ENCODE data around the gene HDAC10.

The HDAC10 gene

GRCh38 chr22:50250555-50251476 lies at the start of gene HDAC10:
Gene HDAC10, minus strand, starts transcription at chr22:50251265. Its CDS starts 233 bp downstream, at chr22:50251032.
- DNase-seq = peak; percentile 56 to 77 (median 72)

DNA sequence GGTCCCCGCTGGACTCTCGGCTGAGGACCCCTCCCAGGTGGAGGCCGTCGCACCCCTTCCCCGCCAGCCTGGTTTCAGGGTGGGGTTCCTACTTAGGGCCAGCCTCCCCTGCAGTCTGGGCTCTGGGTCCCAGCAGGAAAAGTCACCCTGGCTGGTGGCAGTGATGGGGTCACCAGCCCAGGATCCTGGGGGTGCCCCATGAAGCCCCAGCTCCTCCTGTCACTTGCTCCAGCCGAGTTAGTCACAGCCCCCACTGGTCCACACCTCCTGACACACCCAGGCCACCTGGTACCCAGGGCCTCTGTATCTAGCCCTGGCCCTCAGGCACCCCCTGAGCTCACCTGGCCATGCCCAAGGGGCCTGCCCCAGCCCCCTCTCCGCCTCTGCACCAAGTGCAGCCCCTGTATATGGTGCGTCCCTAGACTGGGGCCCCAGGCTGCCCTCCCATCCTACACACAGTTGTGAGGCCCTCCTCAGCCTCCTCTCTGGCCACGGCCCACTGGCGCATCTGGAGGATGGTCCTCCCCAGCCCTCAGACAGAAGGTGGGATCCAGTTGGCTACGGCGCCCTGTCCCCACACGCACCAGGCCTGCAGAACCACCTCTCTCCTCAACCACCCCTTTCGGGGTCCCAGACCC lies 49.7 kb upstream of the HDAC10 start:
- DNase-seq = no peak

GRCh38 chr22:50299785-50300619 lies 48.9 kb upstream of the HDAC10 start:
- no peak for DNase-seq

GRCh38 chr22:50298937-50299784 lies 48.1 kb upstream of the HDAC10 start:
- no peak for DNase-seq

DNA sequence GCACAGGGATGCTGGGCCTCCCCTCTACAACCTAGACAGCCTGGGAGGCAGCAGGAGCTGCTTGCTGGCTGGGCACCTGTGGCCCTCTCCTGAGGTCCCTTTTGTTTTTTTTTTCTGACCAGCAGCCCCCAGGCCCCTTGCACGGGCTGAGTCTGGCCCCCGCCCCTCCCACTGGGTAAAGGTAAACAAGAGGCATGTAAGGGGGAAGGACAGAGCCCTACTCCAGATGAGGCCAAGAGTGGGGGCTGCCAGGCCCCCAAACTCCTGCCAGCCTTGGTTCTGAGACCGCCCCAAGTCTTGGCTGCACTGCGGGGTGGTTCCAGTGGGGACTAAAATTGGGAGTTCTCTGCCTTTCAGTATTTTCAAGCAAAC lies 47.2 kb upstream of the HDAC10 start:
- no peak for DNase-seq

- DNase-seq = no peak
Observed at GRCh38 chr22:50297510-50298265, 46.6 kb upstream of the HDAC10 start.

GRCh38 chr22:50296658-50297490 lies 45.8 kb upstream of the HDAC10 start:
- no peak for DNase-seq

DNA sequence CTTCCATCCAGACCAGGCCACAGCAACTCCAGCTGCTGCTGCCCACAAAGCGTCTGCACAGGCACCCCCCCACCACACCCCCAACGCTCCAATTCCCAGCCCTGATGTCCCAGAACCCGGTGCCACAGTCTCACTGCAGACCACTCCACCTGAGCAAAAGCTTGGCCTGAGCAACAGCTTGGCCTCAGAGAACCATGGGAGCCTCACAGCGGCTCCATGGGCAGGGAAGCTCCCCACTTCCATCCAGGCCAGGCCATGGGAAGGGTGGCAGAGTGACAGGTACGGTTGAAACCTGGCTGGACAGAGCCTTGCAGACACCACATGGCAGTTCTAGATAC lies 43.2 kb upstream of the HDAC10 start:
- DNase-seq = no peak

- no peak for DNase-seq
Observed at GRCh38 chr22:50293441-50294318, 42.6 kb upstream of the HDAC10 start.

GRCh38 chr22:50292643-50293440 lies 41.8 kb upstream of the HDAC10 start:
- DNase-seq = no peak

- DNase-seq = no peak
Observed at GRCh38 chr22:50289942-50290630, 39.0 kb upstream of the HDAC10 start.

DNA sequence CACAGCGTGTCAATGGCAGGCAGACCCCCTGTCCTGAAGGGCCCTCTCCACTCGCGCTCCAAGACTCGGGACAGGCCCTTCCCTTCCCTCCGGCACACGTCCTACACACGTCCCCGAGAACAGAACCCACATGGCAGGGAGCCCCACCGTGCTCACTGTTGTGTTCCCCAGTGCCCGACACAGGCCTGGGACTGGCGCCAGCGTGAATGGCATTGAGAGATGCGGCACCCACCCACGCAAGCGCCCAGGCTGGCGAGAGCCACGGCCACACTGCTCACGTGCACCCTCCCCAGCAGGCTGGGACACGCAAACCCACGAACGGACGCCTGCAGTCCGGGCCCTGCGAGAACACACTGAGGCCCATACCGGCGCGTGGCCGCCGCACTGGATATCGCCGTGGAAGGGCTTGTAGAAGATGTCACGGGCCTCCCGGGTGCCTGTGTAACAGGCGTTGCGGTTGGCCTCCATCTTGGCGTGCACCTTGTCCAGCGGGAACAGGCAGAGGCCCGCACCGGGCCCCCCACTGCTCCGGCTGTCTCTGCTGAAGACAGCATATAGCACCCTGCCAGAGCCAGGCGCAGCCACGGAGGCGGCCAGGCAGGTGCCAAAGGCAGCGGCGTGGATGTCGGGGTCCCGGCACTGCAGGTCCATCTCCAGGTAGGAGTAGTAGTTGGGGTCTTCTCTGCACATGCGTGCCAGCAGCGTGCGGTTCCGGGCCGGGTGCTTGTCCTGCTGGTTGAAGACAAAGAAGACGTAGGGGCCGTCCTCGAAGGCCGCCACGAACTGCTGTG lies 38.3 kb upstream of the HDAC10 start:
- DNase-seq = no peak

DNA sequence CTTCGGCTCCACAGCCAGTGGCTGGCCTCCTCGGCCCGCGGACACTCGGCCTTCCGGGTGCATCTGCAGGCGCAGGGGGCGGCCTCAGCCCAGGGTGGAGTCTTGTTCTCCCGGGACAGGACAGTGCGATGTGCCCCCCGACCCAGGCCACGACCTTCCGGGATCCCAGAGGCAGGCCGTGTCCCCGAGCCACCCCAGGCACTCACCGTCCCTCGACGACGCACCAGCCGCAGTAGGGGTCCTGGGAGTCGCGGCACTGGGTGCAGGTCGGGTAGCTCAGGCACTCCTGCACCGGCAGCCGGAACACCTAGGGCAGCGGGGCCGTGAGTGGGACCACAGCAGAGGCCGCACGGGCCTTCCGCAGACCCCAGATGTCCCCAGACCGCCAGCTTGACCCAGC lies 36.7 kb upstream of the HDAC10 start:
- DNase-seq = no peak

DNA sequence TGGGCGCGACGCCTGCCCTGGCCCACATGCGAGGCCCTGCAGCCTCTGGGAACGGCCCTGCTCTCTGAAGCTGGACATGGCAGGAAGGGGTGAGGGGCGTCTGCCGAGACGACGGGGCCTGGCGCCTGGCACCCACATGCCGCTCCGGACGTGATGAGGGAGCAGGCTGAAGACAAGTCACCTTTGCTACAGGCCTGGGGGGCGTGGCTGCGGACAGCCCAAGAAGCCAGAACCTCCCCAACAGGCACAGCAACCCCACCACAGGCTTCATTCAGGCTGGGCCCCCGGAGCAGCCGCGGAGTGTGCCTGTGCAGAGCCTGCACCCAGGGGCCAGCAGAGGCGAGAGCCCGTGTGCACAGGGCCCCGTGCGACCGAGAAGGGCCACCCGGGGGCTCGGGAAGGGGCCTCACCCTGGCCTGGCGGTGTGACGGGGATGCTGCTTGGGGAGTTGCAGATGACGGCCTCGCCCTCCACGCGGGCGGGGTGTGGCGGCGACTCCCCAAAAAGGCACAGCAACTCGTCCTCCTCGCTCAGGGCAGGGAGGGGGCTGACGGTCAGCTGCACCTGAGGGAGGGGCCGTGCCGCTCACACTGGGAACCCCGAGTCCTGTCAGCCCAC lies 35.7 kb upstream of the HDAC10 start:
- no peak for DNase-seq

- no peak for DNase-seq
Observed at GRCh38 chr22:50286275-50286674, 35.2 kb upstream of the HDAC10 start.

DNA sequence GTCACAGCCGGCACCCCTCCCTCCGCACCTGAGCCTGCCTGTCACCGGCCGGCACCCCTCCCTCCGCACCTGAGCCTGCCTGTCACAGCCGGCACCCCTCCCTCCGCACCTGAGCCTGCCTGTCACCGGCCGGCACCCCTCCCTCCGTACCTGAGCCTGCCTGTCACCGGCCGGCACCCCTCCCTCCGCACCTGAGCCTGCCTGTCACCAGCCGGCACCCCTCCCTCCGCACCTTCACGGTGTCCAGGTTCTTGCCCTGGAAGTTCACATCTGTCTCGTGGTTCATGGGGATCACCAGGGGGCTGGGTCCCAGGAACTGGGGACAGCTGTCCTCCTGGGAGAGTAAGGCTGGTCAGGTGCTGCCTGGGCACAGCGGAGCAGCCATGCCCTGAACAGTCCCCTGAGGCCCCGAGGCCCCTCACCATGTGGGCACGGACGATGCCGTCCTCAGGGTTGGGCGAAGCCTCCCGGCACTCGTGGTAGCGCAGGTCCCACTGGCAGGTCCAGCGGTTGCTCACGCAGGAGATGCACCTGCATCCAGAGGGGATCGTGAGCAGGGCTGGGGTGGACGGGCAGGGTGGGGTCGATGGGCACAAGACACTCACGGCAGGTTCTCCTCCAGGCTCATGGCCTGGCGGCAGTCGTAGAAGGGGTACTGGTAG lies 34.6 kb upstream of the HDAC10 start:
- DNase-seq = no peak

Data from stimulated activated naive CD4-positive, alpha-beta T cell (primary cell).